GM12892 (cell line): ENCODE measurements around the gene BMPR1A.
A peak's percentile ranks its signal among the peaks of the same experiment; 100 is the strongest.

ENCODE experiments used
- DNase-seq: peaks from one replicate; pipeline ENCODE4 v3.0.0; 2011; ENCODE audit not compliant: insufficient read length
- FAIRE-seq: peaks from 2 replicates; lab custom pipeline; 2011; peaks lifted over from hg19 to GRCh38; lab: Jason Lieb, UNC
- POLR2A ChIP-seq: IDR thresholded peaks from 2 replicates; pipeline ENCODE4 v1.6.1; 2011; ENCODE audit warnings: low read depth, low read length, control low read depth
- POLR2AphosphoS5 ChIP-seq: IDR thresholded peaks from 2 replicates; pipeline ENCODE4 v1.6.1; 2011; ENCODE audit warnings: low read depth, low read length, control low read depth
- TAF1 ChIP-seq: IDR thresholded peaks from 2 replicates; pipeline ENCODE4 v1.6.1; 2011; ENCODE audit warnings: low read depth, mild to moderate bottlenecking, control low read depth, low read length, borderline replicate concordance

The BMPR1A gene

DNA sequence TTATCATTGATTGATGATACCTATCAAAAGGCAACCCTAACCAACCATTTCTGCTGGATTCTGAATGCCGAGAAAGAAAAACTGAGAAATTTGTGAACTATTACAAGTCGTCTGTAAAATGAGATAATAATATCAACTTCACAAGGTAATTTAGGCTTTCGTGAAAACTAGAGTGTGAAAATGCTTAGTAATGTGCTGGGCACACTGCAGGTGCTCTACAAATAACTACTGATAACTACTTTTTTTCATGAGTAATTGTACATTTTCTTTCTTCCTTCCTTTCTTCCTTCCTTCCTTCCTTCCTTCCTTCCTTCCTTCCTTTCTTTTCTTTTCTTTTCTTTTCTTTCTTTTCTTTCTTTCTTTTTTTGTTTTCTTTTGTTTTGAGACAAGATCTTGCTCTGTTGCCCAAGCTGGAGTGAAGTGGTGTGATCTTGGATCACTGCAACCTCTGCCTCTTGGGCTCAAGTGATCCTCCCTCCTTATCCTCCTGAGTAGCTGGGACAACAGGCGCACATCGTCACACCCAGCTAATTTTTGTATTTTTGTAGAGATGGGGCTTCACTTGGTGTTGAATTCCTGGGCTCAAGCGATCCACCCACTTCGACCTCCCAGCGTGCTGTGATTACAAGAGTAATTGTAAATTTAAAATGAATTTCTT is 42.9 kb downstream of the BMPR1A start:
- no peak for TF ChIP-seq POLR2AphosphoS5
- no peak for TF ChIP-seq POLR2A
- TF ChIP-seq TAF1, result no peak
- DNase-seq (no peak), FAIRE-seq (no peak)

DNA sequence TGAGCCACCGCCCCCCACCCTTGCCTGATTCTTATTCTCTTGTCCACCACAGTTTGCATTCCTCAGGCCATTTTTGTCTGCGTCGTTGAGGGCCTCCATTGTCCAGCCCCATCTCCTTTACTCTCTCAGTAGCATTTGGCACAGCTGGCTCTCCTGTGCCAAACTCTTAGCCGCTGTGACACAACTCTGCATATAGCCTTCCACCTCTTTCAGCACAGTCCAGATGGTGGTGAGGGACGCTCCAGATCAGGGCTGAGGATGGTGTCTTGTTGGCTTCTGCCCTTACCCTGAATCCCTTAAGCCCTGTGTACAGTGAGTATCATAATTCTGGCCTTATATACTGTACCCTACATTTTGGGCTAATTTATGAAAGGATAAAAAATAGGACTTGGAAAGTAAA is 45.6 kb downstream of the BMPR1A start:
- DNase-seq (no peak), FAIRE-seq (peak; percentile 56)
- no peak for TF ChIP-seq POLR2A
- no peak for TF ChIP-seq POLR2AphosphoS5
- TF ChIP-seq TAF1, result no peak

DNA sequence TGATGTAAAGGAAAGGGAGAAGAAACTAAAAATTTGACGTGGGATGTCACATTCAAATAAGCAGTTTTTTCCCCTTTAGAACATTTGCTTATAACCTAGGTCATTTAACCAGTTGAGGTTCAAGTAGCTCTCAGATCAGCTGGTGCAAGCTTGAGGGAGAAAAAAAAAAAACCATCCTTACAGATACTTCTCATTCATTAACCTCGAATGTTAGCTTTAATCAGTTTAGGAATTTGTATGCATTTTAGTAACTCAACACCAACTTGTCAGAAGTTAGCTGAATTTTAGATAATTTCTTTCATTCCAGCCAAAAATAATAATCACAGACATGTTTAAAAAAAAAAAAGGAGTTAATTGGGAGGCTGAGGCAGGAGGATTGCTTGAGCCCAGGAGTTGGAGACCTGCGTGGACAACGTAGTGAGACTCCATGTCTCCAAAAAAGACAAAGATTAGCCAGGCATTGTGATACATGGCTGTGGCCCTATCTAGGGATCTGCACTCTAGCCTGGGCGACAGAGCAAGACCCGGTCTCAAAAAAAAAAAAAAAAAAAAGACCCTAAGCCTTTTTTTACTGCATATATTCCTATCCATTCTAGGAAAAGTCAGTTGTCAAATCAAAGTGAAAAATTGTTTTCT is 46.2 kb downstream of the BMPR1A start:
- no peak for FAIRE-seq
- TF ChIP-seq POLR2A (no peak), TAF1 (no peak)
- no peak for DNase-seq

DNA sequence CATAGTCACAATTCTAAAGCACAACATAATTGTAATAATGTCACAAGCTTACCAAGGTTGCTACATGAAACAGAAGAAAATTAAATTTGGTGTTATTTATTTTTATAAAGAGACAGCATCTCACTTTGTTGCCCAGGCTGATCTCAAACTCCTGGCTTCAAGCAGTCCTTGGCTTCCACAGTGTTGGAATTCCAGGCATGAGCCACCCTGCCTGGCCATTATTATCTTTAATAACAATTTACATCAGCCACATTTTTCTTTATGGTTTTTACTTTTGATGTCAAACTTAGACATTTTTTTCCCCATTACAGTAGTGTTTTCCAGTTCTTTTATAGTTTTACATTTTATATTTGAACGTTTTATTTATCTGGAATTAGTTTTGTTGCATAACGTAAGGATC is 46.7 kb downstream of the BMPR1A start:
- no peak for TF ChIP-seq TAF1
- no peak for TF ChIP-seq POLR2AphosphoS5
- TF ChIP-seq POLR2A, result no peak
- FAIRE-seq, result no peak
- no peak for DNase-seq

DNA sequence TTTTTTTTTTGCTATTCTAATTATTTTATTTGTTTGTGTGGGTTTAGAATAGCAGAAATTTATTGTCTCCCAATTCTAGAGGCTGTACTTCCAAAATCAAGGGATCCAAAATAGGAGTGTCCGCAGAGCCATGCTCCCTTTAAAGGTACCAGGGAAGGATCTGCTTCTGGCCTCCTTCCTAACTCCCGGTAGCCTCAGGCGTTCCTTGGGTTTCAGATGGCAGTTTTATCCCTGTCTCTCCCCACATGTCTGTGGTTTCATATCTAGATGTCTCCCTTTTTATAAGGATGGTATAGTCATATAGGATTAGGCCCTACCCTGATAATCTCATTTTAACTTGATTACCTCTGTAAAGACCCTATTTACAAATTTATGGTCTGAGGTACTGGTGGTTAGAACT is 48.4 kb downstream of the BMPR1A start:
- FAIRE-seq (no peak), DNase-seq (no peak)
- no peak for TF ChIP-seq POLR2A
- no peak for TF ChIP-seq TAF1
- TF ChIP-seq POLR2AphosphoS5, result no peak

DNA sequence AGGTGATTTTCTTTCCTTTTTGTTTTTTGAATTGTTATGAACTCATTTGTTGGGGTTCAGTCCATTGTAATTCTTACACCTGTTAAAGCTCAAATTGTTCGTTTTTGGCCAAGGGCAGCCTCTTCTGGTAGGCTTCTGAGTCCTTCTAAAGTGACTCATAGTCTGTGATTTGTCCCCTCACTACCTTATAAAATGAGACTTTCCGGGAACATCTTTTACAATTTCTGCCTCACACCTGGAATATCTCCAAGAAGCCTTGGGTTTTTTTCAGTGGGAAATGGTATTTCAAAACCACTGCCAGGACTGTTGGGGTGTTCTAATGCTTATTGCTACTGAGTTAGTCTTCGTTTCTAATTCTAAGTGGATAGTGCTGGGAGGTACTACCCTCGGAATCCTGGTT is 56.7 kb downstream of the BMPR1A start:
- no peak for DNase-seq
- no peak for FAIRE-seq
- TF ChIP-seq POLR2A (no peak), TAF1 (no peak), POLR2AphosphoS5 (no peak)

DNA sequence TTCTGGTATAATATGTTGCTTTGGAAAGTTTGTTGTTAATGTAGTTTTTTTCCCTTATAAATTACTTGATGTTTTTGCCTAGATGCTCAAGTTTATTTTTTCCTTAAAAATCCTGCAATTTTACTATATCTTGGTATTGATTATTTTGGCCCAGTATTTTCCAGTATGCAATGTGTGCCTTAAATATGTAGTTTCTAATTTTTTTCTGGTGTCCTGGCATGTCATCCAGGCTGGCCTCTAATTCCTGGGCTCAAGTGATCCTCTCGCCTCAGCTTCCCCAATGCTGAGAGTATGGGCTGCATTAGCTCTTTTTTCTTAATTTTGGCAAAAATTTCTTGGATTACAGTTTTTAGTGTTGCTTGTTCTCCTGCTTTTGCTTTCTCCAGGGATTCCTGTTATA is 57.6 kb downstream of the BMPR1A start:
- DNase-seq (no peak), FAIRE-seq (no peak)
- TF ChIP-seq POLR2A (no peak), TAF1 (no peak), POLR2AphosphoS5 (no peak)

DNA sequence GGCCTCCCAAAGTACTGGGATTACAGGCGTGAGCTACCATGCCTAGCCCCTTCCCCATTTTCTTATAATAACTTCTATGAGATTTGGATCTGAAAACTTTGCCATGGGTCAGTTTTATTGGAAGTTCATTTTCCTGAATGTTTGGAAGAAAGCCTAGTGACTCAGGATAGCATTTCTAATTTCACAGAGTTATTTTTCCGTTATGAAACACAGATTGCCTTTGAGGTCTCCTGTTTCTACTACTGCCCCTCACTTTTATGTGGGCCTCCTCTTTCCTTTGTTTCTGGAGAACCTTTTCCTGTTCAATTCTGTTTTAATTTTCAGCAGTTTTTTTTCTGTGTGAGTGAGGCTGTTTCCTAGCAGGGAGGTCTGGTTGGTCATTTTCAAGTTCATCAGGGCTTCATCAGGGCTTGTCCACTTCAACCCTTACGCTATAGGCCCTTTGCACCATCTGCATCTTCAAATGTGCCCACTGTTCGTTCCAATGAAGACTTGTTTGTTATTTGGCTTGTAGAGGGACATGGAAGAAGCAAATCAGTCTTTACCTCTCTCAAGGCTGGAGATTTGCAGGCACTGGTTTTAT is 58.7 kb downstream of the BMPR1A start:
- no peak for FAIRE-seq
- no peak for DNase-seq
- no peak for TF ChIP-seq POLR2A
- TF ChIP-seq POLR2AphosphoS5, result no peak
- TF ChIP-seq TAF1, result no peak

DNA sequence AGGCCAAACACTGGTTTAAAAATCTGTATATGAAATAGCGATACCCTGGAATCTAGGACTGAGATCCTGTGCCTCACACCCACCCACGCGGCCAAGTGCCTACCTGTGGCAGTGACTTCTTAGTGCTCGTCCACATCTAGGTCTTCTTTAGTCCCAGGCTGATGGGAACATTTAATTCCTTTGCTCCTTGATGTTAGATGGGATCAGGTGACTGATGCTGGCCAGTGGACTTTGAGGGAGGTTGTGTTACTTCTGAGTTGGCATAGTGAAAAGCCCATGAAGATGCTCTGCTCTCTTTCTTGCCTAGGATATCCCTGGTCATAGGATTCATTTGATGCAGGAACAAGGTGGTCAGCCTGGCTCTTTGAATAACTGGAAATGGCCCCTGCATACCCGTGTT is 59.2 kb downstream of the BMPR1A start:
- FAIRE-seq, result no peak
- no peak for DNase-seq
- no peak for TF ChIP-seq POLR2AphosphoS5
- no peak for TF ChIP-seq POLR2A
- TF ChIP-seq TAF1, result no peak

DNA sequence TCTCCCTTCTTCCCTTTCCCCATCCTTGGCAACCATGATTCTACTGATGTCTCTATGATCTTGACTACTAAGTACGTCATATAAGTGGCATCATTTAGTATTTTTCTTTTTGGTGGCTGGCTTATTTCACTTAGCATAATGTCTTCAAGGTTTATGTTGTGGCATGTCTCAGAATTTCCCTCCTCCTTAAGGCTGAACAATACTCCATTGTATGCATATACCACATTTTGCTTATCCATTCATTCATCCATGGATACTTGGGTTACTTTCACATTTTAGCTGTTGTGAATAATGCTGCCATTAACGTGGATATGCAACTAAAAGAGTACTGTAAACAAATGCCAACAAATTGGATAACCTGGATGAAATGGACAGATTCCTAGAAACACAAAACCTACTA is 60.8 kb downstream of the BMPR1A start:
- no peak for TF ChIP-seq TAF1
- TF ChIP-seq POLR2A, result no peak
- TF ChIP-seq POLR2AphosphoS5, result no peak
- DNase-seq, result no peak
- FAIRE-seq, result no peak

DNA sequence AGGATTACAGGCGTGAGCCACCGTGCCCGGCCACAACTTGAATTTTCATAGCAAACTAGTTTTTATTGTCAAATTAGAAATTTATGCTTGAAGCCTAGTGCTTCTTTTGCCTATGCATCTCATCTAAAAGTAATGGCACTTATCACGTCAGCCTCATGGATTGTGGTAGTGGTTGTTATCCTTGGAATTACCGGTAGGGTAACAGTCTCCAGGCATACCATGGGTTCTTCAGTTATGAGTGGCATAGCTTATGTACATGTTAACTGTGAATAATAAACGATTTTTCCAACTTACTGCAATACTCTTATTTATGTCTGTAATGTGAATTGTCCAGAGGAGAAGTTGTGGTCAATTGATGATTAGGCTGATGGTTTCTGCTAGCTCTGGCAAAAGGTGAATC is 63.1 kb downstream of the BMPR1A start:
- TF ChIP-seq POLR2A (no peak), POLR2AphosphoS5 (no peak), TAF1 (no peak)
- FAIRE-seq (peak; percentile 14), DNase-seq (no peak)

DNA sequence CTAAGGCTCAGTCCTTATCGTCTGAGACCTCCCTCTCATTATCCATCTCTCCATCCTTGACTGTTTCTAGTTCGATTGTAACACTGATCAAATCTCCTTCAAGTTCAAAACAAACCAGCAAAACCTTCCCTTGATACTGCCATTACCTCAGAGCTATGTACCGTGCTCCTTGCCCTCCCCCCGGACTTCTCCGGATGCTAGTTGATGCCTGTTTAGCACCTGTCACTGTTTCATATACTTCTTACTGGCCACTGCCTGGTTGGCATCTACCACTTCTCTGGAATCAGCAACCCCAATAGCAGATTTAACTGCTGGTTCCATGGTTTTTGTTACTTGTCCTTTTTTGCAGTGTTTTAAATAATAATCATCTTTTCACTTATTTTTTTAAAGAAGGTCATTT is 64.1 kb downstream of the BMPR1A start:
- no peak for TF ChIP-seq POLR2A
- TF ChIP-seq TAF1, result no peak
- TF ChIP-seq POLR2AphosphoS5, result no peak
- FAIRE-seq (no peak), DNase-seq (no peak)

DNA sequence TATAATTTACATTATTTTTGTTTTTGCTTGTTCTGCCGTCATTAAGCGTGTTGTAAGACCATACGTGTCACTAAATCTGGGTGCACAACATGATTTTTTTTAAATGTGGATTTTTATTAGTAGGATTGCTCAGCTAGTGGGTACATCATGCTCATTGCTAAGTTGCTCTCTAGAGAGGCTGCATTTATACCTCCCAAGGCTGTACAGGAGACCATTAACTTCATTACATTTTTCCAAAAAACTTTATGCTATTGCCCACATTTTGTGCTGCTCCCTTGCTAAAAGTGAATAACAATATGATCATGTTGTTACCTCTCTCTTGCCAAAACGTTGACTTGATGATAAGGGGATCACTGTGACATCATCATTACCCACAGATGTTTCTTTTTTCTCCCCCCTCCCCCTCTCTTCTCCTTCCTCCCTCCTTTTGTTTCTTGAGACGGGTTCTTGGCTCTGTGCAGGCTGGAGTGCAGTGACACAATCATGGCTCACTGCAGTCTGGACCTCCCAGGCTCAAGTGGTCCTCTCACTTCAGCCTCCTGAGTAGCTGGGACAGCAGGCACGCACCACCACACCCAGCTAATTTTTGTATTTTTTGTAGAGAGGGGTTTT is 65.1 kb downstream of the BMPR1A start:
- no peak for DNase-seq
- TF ChIP-seq TAF1, result no peak
- no peak for FAIRE-seq
